Measurements from ENCODE around the gene SELENOF. TPM values are rescaled to one million over a fixed set of nuclear protein-coding genes. Genes with fewer than 3 reads are reported as not detected.
A peak's percentile ranks its signal among the peaks of the same experiment; 100 is the strongest.

Gene SELENOF
- polyA plus RNA-seq, 2 of the 4 experiments (the other 2 are of a cell fraction) = 166 to 311 TPM

DNA sequence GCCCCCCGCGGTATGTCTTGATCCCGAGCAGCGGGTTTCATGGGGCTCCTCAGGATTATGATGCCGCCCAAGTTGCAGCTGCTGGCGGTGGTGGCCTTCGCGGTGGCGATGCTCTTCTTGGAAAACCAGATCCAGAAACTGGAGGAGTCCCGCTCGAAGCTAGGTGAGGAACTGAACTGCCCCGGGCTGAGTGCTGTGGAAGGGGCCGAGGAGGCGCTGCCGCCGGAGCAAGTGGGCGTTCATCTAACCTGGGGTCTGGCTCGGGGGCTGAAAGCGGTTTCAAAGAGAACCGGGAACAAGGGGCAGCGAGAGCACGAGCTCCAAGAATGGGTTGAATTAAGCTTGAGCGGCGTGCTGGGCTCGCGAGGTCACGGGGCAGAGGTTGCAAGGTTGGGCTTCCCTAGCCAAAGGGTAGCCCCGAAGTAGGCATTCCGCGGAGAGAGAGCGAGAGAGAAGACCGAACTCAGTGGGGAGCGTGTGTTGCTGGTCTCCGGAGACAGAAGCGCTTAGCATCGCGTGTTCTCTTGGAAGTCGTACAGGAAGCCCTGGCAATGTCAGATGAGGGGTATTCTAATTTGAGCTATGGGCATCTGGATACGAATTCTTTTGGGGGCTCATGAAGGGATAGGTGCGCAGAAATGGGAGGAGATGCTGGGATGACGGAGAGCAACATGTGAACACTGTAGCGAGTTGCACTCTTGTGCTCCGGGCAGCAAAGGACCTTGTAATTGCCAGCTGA is 1.2 kb upstream of the SELENOF start:
- peak overlapping the region; percentile 94 for H3K4me2 ChIP-seq
- POLR2A ChIA-PET = no interaction called here

DNA sequence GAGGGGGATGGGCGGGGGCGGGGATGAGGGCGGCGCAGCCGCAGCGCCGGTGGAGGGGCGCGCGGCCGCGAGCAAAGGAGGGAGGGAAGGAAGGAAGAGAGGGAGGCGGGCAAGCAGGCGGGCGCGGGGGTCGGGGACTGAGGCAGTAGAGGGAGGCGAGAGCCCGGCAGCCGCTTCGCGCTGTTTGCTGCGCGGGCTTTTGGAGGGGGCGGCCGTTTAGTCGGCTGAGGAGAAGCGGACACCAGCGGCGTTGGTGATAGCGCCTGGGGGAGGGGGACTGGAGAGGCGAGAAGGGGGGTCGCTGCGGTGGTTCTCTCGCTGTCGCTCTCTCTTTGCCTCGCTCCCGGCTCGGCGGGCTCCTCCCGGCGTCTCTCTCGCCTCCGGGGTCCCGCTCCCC is 673 bp upstream of the SELENOF start, which contains the start of gene HS2ST1:
Gene HS2ST1 (plus strand): TSS at position 35 of the 397 bp plus-strand sequence.
- Histone ChIP-seq H3K4me1 (peaks cover 16% of the 10 kb centered on the region), H3K4me3 (peak within 1 kb of the TSS; percentile 93), H3K4me2 (peak within 1 kb of the TSS; percentile 99), H3K9me3 (no peaks in the 10 kb centered on the region), H3K27ac (peak within 1 kb of the TSS; percentile 92 to 96)
- peak in 1 of 2 experiments; percentile 17 for DNase-seq (ENCODE audit: low read depth in 1 of 2, low spot score in 1 of 2)
- no peak for FAIRE-seq
- TF ChIP-seq POLR2A (IDR thresholded peaks at IDR 0.05; ENCODE audit: low read length) (peak; percentile 52), ESRRA (IDR thresholded peaks at IDR 0.05; ENCODE audit: borderline replicate concordance, low read length) (no peak), RAD21 (conservative IDR thresholded peaks at IDR 0.05 in 1 of 2, IDR thresholded peaks at IDR 0.05 in 1 of 2) (no peak), PHF8 (IDR thresholded peaks at IDR 0.05; ENCODE audit: borderline replicate concordance, low read depth) (peak; percentile 35; the same call in 1 of the 2 replicates)
- peak; percentile 64 to 83 for ATAC-seq
- ChIA-PET CTCF (interaction anchor here (0.6 kb wide), 1 partner anchor 112 kb away, joined by 3 read pairs; no protein-coding TSS in a partner anchor), POLR2A (interaction anchor here (0.6 to 1.0 kb wide), 12 partner anchors 10 to 949 kb away, joined by 3 to 6 read pairs (median 3); no protein-coding TSS in a partner anchor)
- WGBS (ENCODE audit: missing lambda C conversion rate) = 3% methylated on average over 11 of the region's 45 CpGs

More for the DNA sequence above, 1.2 kb upstream of the SELENOF start:
- Histone ChIP-seq H3K4me3 (peak overlapping the region; percentile 93), H3K27ac (peak overlapping the region; percentile 92 to 96), H3K9me3 (no peaks in the 10 kb centered on the region), H3K4me1 (peaks cover 16% of the 10 kb centered on the region)
- CTCF ChIA-PET = interaction anchor here (1.2 to 1.5 kb wide), 3 partner anchors 50 to 211 kb away, joined by 3 to 6 read pairs (median 4); partner anchors contain the start of gene SH3GLB1
- ATAC-seq (peak; percentile 65 to 67), FAIRE-seq (no peak), DNase-seq (ENCODE audit: low read depth in 1 of 2, low spot score in 1 of 2) (peak; percentile 18 to 37)
- TF ChIP-seq MAZ (IDR thresholded peaks at IDR 0.05; ENCODE audit: borderline replicate concordance, low read depth, low read length) (no peak), RNF2 (IDR thresholded peaks at IDR 0.05; ENCODE audit: borderline replicate concordance, low read depth) (no peak), HMGXB4 (CRISPR knock-in tag; IDR thresholded peaks at IDR 0.05; ENCODE audit: borderline replicate concordance) (no peak), MYC (IDR thresholded peaks at IDR 0.05; ENCODE audit: borderline replicate concordance, low read length) (no peak), SREBF2 (IDR thresholded peaks at IDR 0.05) (no peak), GATA3 (IDR thresholded peaks at IDR 0.05; ENCODE audit: borderline replicate concordance) (no peak)
- TF ChIP-seq, protein P1, sequence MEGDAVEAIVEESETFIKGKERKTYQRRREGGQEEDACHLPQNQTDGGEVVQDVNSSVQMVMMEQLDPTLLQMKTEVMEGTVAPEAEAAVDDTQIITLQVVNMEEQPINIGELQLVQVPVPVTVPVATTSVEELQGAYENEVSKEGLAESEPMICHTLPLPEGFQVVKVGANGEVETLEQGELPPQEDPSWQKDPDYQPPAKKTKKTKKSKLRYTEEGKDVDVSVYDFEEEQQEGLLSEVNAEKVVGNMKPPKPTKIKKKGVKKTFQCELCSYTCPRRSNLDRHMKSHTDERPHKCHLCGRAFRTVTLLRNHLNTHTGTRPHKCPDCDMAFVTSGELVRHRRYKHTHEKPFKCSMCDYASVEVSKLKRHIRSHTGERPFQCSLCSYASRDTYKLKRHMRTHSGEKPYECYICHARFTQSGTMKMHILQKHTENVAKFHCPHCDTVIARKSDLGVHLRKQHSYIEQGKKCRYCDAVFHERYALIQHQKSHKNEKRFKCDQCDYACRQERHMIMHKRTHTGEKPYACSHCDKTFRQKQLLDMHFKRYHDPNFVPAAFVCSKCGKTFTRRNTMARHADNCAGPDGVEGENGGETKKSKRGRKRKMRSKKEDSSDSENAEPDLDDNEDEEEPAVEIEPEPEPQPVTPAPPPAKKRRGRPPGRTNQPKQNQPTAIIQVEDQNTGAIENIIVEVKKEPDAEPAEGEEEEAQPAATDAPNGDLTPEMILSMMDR (IDR thresholded peaks at IDR 0.05) = no peak
- WGBS (ENCODE audit: missing lambda C conversion rate) = 1% methylated on average over 28 of the region's 43 CpGs

- peak; percentile 64; the same call in 1 of the 2 replicates for TF ChIP-seq KDM5A (IDR thresholded peaks at IDR 0.05)
- TF ChIP-seq ZFP36 (IDR thresholded peaks at IDR 0.05; ENCODE audit: borderline replicate concordance, partially characterized antibody) = no peak
- FAIRE-seq (no peak), DNase-seq (ENCODE audit: low read depth in 1 of 2, low spot score in 1 of 2) (peak in 1 of 2 experiments; percentile 2), ATAC-seq (no peak)
- CTCF ChIA-PET = interaction anchor here (0.5 to 1.8 kb wide), 2 partner anchors 52 to 80 kb away, joined by 3 to 8 read pairs; no protein-coding TSS in a partner anchor
- WGBS (ENCODE audit: missing lambda C conversion rate) = 4% methylated on average over 17 of the region's 17 CpGs
- Histone ChIP-seq H3K4me1 (peaks cover 16% of the 10 kb centered on the region), H3K9me3 (no peaks in the 10 kb centered on the region), H3K4me2 (peak overlapping the region; percentile 99), H3K27ac (peak overlapping the region; percentile 86 to 91), H3K4me3 (peak overlapping the region; percentile 81)
- POLR2A ChIA-PET = interaction anchor here (0.9 to 1.7 kb wide), 5 partner anchors 9 to 133 kb away, joined by 3 to 6 read pairs (median 3); no protein-coding TSS in a partner anchor
Observed at GRCh38 chr1:86913399-86913895, 479 bp downstream of the SELENOF start.

All from A549 (cell line).